ENCODE results near the gene PPID.
"Not testable (repeated sequence)": the region's sequence is repeated elsewhere in the genome, so short reads cannot be mapped to it uniquely, and the experiment has no call there.

PPID gene

DNA sequence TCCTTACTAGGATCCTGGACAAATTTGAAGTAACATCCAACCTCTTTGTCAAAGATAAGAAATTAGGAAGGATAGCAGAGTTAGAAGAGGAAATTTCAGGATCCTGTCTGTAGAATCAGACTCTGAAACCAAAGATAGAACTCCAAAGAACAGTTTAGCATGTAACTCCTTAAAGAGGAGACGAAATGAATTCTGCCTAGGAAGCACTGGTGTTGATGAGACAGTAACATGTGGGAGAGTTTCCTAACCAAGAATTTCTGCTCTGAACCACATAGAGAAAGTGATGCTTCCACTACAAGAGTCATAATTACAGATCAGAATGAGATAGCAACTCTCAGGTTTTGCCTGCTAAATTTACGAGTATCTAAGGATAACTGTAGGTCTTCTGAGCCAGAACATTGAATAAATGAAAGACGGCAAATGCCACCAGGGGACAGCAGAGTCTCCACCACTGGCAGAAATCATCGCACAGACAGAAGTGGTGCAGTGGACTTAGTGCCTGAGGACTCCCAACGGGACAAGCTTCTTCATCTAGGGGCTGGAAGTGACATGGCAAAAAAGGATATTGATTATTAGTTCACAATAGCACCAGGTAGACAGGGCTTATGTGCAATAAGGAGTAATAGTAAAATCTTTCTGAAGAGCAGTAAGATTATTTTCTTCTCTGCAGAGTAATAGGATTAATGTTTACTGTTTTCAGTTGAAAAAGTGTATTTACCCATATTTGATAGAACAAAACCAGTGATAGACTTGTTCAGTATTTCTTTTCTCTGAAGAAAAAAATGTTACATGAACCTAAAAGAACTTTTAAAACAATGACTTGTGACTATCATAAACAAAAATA lies 6.7 kb upstream of the PPID start:
- no peak for DNase-seq

DNA sequence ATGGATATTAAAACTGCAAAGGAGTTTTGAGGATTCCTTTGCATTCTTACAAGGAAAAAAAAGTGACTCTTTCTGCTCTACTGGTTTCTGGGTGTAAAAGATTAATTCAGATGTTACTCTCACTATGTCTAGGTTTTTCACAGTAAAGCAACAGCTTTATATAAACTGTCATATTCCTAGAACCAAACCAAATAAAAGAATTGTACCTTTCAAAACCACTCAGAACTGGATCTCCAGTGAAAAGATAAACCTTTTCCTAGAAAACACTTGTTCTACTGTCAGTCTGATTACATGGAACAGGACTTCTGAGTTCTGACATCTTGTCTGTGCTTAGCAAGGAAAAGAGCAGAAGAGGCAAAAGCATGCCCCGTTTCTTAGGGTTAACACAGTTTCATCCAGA lies 5.0 kb upstream of the PPID start:
- no peak for DNase-seq

DNA sequence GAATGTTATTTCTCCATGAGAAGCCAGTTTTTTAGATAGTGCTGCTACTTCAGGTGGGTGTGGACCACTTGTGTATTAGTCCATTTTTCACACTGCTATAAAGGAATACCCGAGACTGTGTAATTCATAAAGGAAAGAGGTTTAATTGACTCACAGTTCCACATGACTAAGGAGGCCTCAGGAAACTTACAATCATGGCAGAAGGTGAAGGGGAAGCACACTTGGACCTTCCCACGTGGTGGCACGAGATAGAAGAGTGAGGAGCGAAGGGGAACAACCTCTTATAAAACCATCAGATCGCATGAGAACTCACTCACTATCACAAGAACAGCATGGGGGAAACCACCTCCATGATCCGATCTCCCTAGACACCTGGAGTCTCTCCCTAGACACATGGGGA lies 3.4 kb upstream of the PPID start:
- DNase-seq: no peak

DNA sequence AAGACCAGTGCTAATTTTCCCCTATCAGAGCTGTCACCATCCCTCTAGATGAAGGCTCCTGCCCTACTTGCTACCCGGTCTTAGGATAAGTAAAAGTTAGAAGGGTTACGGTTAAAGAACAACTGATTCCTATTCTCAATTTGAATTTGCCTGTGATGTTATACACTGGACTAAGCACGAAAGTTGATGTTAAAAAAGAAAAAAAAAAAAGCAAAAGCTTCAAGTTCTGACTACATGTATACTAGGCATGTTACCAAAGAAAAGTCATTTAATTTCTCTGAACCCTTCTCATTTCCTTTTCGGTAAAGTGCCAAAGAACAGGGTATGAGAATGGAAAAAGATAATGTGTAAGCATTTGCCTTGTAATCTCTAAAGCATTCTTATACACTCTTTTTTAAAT lies 1.4 kb upstream of the PPID start:
- DNase-seq: no peak

DNA sequence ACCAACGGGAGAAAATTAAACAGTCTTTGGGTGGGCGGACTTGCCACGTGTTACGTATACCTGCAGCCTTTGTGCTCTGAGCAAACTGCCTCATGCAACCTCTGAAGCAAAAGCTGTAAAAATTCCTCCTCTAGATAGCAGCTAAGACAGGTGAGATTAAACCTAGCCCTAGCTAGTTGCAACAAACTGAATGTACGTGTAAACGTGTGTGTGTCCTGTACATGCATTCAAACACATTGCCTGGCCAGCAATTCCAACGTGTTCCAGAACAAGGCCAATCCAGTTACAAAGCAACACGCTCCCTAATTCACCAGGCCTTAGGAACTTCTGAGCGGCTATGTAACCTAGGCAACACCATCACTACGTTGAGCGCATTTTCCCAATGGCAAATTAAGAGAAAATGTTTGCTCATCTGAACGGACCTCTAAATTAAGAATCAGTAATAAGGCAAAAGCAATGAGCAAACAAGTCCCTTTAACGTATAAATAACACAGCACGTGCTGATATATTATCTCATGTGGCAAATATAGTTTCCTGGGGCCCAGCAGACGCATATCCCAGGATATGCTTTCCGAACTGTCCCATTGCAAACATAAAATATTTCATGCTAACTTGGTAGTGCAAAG lies 792 bp downstream of the PPID start:
- DNase-seq: no peak

DNA sequence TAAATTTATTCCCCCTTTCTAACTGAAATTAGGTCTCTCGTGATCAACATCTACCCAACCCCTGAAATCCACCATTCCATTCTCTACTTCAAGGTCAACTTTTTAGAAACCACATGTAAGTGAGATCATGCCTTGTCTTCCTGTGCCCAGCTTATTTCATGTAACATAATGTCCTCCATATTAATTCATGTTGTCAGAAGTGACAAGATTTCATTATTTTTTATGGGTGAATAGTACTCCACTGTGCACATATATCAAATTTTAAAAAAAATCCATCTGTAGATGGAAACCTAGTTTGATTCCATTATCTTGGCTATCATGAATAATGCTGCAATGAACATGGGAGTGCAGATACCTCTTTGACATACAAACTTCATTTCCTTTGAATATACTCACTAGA lies 1.5 kb downstream of the PPID start:
- DNase-seq: no peak

DNA sequence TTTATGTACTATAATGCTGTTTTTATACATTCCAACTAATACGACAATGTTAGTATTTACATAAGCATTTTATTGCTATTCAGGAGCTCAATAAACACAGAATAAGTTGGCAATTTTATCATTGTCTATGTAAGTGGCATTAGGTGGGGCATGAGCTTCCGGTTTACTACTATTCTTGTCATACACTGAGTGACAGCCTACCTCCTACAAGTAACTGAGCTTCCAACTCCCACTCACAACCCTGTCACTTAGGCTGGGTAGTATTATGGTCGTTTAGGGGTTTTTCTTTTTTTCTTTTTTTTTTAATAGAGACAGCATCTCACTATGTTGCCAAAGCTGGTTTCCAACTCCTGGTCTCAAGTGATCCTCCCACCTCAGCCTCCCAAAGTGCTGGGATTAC lies 7.4 kb downstream of the PPID start:
- DNase-seq: no peak

DNA sequence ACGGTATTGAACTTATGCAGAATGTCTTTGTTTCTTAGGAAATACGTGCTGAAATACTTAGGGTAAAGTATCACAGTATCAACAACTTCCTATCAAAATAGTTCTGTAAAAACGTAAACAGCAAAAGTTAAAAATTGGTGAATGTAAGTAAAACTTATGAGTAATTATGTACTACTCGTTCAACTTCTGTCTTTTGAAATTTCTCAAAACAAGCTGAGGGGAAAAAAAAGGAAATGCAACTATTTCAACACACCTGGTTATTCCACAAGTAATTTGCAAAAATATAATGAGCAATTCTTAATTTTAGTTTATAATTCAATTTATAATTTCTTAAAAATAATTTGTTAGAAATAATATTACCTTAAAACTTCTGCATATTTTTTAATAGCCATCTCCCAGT lies 8.3 kb downstream of the PPID start:
- DNase-seq: no peak

DNA sequence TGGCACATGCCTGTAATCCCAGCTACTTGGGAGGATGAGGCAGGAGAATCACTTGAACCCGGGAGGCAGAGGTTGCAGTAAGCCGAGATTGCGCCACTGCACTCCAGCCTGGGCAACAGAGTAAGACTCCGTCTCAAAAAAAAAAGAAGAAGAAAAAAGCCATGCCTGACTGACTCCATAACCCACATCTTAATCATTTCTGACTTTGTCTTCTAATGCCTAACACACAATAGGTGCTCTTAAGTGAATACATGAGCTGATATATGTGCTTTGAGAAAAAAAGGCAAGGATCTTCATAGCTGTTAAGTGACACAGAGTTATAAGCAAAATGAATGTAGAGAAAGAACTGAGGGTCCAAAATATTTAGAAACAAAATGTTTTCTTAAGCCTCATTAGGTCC lies 10.6 kb downstream of the PPID start:
- not testable (repeated sequence) for DNase-seq

DNA sequence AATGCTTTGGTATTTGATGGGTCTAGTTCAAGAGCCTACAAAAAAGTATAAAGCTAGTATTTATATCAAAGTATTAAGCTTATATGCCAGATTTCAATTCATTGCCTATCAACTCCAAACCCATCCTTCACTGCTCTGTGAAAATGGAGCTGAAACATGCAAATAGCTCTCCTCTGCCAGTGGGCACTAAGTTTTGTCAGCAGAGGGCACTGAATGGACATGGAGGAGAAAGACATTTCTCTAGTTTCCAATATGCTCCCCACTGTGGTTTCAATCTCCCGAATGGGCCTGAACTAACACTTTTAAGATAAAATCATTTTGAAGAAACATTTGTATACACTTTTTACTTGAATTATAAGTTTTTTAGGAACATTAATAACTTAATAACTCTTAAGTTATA lies 12.4 kb downstream of the PPID start:
- DNase-seq: no peak

DNA sequence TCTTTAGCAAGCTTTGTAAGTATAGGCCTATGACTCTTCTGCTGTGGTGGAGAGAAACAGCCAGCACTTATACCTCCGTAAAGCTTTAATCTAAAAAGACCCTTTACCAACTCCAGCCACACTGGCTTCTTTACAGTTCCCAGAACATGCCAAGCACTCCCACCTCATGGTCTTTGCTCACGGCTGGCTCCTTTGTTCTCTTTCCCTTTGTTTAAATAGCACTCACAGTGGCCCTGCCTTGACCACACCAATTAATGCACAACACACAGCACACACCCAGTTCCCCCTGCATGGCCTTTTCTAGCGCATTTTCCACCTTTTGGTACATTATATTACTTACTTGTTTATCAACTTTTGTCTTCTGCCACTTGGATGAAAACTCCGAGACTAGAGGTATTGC lies 18.9 kb downstream of the PPID start:
- DNase-seq: no peak

DNA sequence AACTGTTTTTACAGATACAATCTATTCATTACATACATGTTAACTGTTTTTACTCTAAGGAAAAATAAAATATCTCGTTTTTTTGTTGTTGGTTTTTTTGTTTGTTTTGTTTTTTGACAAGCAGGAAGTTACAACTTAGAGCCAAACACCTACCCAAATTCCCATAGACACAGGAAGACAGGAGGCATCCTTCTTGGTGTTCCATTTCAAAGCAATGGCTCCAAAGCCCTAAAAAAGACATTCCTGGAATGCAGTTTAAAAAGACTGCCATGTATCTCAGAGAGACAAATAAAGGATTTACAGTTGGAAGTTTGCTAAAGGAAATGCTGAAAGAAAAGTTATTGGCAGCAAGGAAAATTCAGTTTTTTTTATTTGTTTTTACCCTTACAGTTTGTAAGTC lies 34.4 kb downstream of the PPID start:
- no peak for DNase-seq

DNA sequence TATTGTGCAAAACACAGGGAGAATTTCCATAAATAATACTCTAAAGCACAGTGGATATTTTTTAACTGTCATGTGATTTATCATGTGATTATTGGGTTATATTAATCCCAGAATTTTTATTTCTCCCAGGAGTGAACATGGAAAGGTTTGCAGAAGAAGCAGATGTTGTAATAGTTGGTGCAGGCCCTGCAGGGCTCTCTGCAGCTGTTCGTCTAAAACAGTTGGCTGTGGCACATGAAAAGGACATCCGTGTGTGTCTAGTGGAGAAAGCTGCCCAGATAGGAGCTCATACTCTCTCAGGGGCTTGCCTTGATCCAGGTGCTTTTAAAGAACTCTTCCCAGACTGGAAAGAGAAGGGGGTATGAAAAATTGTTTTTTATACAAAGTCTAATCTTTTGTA lies 41.1 kb downstream of the PPID start:
- no peak for DNase-seq

DNA sequence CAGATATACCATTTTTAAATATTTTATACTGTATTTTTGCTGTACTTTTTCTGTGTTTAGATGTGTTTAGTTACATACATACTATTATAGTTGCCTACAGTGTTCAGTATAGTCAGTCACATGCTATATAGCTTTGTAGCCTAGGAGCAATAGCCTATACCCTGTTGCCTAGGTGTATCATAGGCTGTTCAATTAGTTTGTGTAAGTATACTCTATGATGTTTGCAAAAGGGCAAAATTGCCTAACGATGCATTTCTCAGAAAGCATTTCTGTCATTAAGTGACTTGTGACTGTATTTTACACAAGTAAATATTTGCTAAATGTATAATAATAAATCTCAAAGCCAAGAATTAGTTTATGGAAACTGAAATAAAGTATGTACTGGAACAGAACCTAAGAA lies 41.6 kb downstream of the PPID start:
- peak; percentile 19 for DNase-seq

DNA sequence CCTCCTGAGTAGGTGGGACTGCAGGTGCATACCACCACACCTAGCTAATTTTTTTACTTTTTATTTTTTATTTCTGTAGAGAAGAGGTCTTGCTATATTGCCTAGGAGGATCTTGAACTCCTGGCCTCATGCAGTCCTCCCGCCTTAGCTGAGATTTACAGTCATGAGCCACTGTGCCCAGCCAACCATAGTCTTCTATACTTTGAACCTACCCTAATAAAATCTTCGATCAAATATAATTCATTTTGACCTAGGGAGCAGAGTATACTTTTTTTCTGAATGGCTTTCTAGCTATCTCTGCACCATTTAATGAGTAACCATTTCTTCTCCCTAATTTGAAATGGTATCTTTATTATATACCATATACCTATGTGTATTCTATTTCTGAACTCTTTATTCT lies 44.4 kb downstream of the PPID start:
- DNase-seq: no peak

DNA sequence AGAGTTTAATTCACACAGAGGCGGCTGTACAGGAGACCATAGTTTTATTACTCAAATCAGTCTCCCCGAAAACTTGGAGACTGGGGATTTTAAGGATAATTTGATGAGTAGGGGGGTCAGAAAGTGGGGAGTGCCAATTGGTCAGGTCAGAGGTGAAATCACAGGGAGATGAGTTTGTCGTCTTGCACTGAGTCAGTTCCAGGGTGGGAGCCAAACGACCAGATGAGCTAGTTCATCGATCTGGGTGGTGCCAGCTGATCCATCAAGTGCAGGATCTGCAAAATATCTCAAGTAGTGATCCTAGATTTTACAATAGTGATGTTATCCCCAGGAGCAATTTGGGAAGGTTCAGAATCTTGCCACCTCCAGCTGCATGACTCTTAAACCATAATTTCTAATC lies 47.1 kb downstream of the PPID start:
- DNase-seq: no peak

DNA sequence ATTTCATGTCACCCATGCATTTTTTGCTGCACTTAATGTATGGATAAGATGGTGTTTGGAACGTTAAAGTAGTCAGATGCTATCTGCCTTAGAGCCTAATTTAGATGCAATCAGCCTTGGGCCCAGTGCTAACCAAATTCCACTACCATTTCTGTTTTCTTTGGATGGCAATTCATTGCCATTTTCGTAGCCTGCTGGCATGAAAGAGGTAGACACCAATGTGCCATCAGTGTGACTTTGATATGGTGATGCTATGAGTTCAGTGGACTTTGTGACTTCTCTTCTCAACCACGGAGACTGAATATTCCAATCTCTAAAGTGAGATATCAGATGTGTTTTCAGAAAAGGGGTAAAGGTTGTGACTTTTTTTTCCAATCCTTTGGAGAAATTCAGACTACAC lies 49.6 kb downstream of the PPID start:
- no peak for DNase-seq

DNA sequence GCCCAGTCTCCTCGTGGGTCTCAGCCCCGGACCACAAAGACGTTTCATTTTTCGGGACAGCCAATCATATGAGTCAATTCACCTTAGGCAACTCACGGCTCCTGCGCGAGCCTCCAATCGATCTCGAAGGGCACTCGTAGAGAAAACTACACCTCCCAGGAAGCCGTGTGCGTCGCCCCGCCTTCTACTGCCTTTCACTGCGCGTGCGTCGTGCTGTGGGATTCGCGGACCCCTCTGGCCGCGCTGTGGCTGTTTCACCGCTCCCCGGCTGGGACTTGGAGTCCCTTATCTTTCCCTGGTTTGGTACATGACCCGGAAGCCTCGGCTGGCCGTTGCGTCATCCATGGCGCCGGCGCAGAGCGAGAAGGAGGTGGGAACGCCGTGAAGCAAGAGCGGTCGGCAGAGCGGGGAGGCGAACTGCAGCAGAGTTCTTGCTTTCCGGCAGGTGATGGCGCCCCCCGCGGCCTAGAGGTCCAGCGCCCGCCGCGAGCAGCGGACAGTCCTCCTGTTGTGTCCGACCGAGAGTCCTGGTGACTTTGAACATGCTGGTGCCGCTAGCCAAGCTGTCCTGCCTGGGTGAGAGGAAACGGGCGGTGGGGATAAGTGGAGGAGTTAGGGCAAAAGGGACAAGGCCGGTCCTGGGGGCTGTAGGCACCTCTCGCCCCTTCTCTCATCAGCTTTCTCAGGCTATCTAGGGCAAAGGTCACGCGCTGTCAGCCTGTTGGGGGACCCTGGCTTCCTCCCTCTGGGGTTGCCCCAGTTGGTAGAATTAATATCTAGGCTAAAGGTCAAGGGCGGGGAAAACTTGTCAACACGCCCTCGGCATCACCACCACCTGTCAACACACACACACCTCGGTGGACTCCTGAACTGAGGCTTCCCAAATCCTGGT lies 51.0 kb downstream of the PPID start, which contains the start of gene ETFDH:
Gene ETFDH, plus strand, starts transcription at position 382 of the 892 bp plus-strand sequence. Its CDS starts 161 bp downstream, at position 543.
- DNase-seq: peak; percentile 85

DNA sequence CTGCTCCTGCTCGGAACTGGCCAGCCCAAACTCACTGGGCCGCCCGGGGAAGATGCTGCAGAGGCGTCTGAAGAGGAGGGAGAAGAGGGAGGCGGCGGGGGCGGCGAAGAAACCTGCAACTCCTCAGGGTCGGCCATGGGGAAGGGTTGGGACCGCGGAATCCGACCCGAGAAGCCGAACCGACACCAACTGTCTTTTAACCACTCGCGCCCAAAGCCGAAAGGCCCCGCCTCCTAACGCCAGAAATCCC lies 51.6 kb downstream of the PPID start, which contains the start of gene C4orf46:
Gene C4orf46, minus strand, starts transcription at position 223 of the 250 bp plus-strand sequence. Its CDS starts 86 bp downstream, at position 137.
- no peak for DNase-seq

DNA sequence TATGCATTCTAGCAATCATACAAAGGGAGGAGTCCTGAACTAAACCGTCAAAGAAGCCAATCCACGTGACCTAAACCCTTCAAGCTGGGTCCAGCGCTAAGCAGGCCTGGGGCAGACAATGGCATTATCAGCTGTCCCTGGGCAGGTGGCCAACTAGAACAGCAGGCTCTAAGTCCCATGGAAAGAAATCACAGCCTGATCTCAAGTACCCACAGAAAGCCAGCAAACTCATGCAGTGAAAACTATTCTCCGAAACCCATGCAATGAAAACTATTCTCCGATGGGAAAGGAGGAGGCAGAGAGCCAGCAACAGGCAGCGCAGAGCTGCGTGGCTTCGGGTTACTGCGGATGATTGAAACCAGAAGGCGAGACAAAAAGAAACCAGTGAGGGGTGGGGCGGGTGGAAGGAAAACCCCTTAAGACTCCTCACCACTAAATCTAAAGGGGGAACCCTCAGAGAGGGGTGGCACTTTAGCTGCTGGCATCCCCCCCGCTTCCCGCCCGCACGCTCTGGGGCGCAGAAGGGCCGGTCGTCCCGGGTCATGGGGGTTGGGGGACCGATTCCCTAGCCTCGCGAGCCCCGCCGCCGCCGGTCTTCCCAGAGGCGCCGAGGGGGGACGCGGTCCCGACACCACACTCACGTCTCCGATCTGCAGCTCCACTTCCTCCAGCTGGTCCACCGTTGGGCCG lies 52.1 kb downstream of the PPID start:
- peak; percentile 3 for DNase-seq

DNA sequence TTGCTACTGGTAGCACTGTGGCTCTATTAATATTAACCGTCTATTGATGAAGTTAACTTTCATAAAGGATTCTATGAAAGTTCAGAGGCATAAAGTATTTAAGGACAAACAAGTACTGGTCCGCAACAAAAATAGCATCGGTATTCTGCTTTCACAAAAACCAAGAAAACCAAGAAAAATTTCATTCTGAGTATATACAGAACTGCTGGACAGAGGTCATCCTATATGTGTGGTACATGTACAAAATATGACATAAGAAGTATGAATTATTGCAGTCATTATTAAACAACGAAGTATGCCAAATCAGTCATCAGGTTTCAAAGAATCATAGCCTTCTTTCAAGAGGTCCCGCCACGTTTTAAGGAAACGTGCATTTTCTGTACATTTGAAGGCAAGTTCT lies 53.9 kb downstream of the PPID start:
- DNase-seq: no peak

DNA sequence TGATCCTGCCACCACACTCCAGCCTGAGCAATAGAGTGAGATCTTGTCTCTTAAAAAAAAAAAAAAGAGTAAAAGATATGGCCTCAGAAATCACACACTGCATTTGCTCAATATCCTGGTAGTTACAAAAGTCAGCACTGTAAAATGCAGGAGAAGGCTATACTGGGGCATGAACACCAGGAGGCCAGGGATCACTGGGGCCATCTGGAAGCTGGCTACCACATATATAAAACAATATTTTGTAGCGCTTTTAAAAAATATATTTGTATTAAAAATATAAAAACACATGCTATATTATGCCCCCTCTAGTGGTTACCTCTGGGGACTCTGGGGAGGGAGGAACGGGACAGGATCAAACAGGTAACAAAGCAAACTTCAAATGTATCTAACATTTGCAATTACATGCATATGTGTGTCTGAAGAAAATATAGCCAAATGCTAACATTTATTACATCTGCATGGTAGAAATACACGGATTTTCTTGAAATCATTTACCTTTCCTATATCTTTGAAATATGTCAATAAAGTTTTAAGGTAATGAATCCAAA lies 55.5 kb downstream of the PPID start:
- no peak for DNase-seq

DNA sequence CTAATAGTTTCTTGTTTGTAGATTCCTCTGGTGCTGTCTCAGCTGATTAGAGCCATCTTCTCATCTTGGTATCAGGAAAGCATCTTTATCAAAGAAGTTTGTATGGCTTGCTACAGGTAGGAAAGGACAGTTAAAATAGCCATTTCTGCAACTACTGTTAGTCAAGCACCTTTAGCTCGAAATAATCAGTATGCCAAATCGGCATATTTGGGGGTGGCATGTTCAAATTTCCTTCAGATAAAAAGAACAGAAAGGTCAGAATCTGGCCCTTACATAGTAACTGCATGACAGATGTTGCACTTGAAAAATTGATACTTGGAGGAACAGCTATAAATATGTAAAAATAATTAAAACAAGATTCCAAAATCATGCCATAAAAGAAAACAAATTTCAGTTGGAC lies 56.3 kb downstream of the PPID start:
- no peak for DNase-seq

Data from NCI-H2081 treated with DMSO at 0.1 percent for 48 hours (cell line).